ENCODE measurements around the gene CACNA1S. TPM values are rescaled to one million over a fixed set of nuclear protein-coding genes. Genes with fewer than 3 reads are reported as not detected.
A peak's percentile ranks its signal among the peaks of the same experiment; 100 is the strongest.

The CACNA1S gene
- total RNA-seq, 1 experiment from 2014 or later: not detected

DNA sequence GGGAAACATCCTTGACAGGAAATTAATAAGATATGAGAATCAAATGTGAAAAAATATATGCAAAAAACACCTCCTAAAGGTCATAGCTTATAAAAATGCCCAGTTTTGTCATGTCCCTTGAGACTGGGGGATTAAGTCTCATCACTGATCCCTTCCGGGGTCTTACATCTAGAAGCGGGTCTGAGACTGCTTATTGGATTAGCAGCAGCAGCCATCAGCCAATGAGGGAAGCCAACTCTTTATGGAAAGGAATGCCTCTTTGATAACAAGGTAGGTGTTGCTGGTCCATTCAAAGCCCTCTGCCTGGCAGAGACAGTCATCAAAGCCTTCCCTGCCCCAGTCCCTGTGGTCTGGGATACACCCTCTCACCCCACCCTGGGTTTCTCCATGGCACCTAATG is 3.9 kb upstream of the CACNA1S start:
- H3K4me1 Mint-ChIP-seq: peaks cover 9 to 25% of the 10 kb centered on the region in 2 experiments
- H3K9me3 ChIP-seq (ENCODE audit: control insufficient read depth, low read depth, low read length): no peaks in the 10 kb centered on the region
- H3K27ac Mint-ChIP-seq: peak overlapping the region in 1 of 3 experiments; percentile 80; a peak in 1 of 7 replicates
- no CpG with 5 or more reads among the region's 2 CpGs for whole genome bisulfite sequencing (ENCODE audit: extremely low coverage, insufficient read length, low lambda C conversion rate)
- no peak overlapping the region for H3K18ac ChIP-seq (ENCODE audit: insufficient read length, low read depth, low read length)
- no peak for DNase-seq
- H2BK12ac ChIP-seq (ENCODE audit: insufficient read length, low read depth, low read length): no peak overlapping the region
- H3K4me2 ChIP-seq (ENCODE audit: insufficient read depth, insufficient read length, low read length): no peak overlapping the region
- peaks cover 63% of the 10 kb centered on the region for H3K27me3 Mint-ChIP-seq (ENCODE audit: low read depth)
- H3K56ac ChIP-seq (ENCODE audit: insufficient read length, low read depth, low read length): no peak overlapping the region
- no peak overlapping the region; a peak in 1 of 5 replicates for H3K4me3 Mint-ChIP-seq
- TF ChIP-seq, protein P1, sequence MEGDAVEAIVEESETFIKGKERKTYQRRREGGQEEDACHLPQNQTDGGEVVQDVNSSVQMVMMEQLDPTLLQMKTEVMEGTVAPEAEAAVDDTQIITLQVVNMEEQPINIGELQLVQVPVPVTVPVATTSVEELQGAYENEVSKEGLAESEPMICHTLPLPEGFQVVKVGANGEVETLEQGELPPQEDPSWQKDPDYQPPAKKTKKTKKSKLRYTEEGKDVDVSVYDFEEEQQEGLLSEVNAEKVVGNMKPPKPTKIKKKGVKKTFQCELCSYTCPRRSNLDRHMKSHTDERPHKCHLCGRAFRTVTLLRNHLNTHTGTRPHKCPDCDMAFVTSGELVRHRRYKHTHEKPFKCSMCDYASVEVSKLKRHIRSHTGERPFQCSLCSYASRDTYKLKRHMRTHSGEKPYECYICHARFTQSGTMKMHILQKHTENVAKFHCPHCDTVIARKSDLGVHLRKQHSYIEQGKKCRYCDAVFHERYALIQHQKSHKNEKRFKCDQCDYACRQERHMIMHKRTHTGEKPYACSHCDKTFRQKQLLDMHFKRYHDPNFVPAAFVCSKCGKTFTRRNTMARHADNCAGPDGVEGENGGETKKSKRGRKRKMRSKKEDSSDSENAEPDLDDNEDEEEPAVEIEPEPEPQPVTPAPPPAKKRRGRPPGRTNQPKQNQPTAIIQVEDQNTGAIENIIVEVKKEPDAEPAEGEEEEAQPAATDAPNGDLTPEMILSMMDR (conservative IDR thresholded peaks at IDR 0.05): no peak
- no peak overlapping the region for H2BK15ac ChIP-seq (ENCODE audit: low read depth, low read length)
- H3K23ac ChIP-seq (ENCODE audit: insufficient read length, low read depth, low read length): no peak overlapping the region
- H3K4ac ChIP-seq (ENCODE audit: low read depth, low read length): no peak overlapping the region
- H3K27me3 ChIP-seq (ENCODE audit: insufficient read depth, low read length): peaks cover 15% of the 10 kb centered on the region; the same call in 1 of the 2 replicates
- no peak overlapping the region for H3K9ac ChIP-seq (ENCODE audit: extremely low read depth, insufficient read length, low read length)
- no peaks in the 10 kb centered on the region for H3K79me2 ChIP-seq (ENCODE audit: insufficient read depth, low read length)
- no peak overlapping the region for H4K91ac ChIP-seq (ENCODE audit: insufficient read length, low read depth, low read length)
- no peak overlapping the region for H2BK5ac ChIP-seq (ENCODE audit: insufficient read length, low read length)
- no peak overlapping the region for H2AK5ac ChIP-seq (ENCODE audit: insufficient read length, low read length)
- no peaks in the 10 kb centered on the region for H3K36me3 Mint-ChIP-seq (ENCODE audit: insufficient read depth in 1 of 3, low read depth in 3 of 3)
- H2AFZ ChIP-seq (ENCODE audit: low read length): no peak overlapping the region
- no peak overlapping the region for H3T11ph ChIP-seq (ENCODE audit: low read length)
- H4K5ac ChIP-seq (ENCODE audit: insufficient read length, low read depth, low read length): no peak overlapping the region
- H4K20me1 ChIP-seq (ENCODE audit: control insufficient read depth, insufficient read depth, insufficient read length): no peaks in the 10 kb centered on the region
- H2BK20ac ChIP-seq (ENCODE audit: low read depth, low read length, poor library complexity, severe bottlenecking): no peak overlapping the region
- no peak overlapping the region for H4K8ac ChIP-seq (replicated peaks; ENCODE audit: insufficient read length, low read depth, low read length)
- H3K79me1 ChIP-seq (ENCODE audit: insufficient read depth, low read depth, low read length, poor library complexity, severe bottlenecking): no peaks in the 10 kb centered on the region
- H3K27ac ChIP-seq (ENCODE audit: insufficient read length, low read depth, low read length): no peak overlapping the region
- no peak overlapping the region for H3K14ac ChIP-seq (ENCODE audit: insufficient read depth, low read length)
- H2BK120ac ChIP-seq (ENCODE audit: low read depth, low read length, poor library complexity, severe bottlenecking): no peak overlapping the region
- peaks cover 8% of the 10 kb centered on the region for H3K23me2 ChIP-seq (ENCODE audit: insufficient read length, low read depth, low read length, poor library complexity, severe bottlenecking)
- H3K4me1 ChIP-seq (ENCODE audit: insufficient read depth, low read length): no peaks in the 10 kb centered on the region
- no peaks in the 10 kb centered on the region for H3K9me3 Mint-ChIP-seq

All from H9 (cell line).